Ascending aorta (tissue), 2 donors: ENCODE measurements around the gene FHIT. TPM values are rescaled to one million over a fixed set of nuclear protein-coding genes. Genes with fewer than 3 reads are reported as not detected.

Source experiments
- DNase-seq, 2 donors: peaks; one replicate each; pipeline ENCODE4 v3.0.0-alpha.2; 2019; ENCODE audit warnings: low spot score in 2 of 2
- H3K27ac ChIP-seq, 2 donors: fragments of 200-600 bp; sonication (generic); one replicate each; pipeline ENCODE4 v1.5.1; 2016 to 2017; ENCODE audit warnings: mild to moderate bottlenecking in 1 of 2
- H3K27me3 ChIP-seq: fragments of 200-600 bp; sonication (generic); one replicate; pipeline ENCODE4 v1.5.1; 2017
- H3K36me3 ChIP-seq, 2 donors: fragments of 200-600 bp; sonication (generic); one replicate each; pipeline ENCODE4 v1.5.1; 2016
- H3K4me1 ChIP-seq, 2 donors: fragments of 200-600 bp; sonication (generic); one replicate each; pipeline ENCODE4 v1.5.1; 2016 to 2017; ENCODE audit warnings: mild to moderate bottlenecking in 1 of 2
- H3K4me3 ChIP-seq, 2 donors: fragments of 200-600 bp; sonication (generic); one replicate each; pipeline ENCODE4 v1.5.1; 2016 to 2017; ENCODE audit warnings: mild to moderate bottlenecking in 1 of 2
- H3K9me3 ChIP-seq, 2 donors: fragments of 200-600 bp; sonication (generic); one replicate each; pipeline ENCODE4 v1.5.1; 2016
- intact Hi-C: fragments of 100-400 bp; cut with DNase I; formaldehyde crosslinking; loops from one replicate; pipeline ENCODE4 v1.15.1; 2023
- total RNA-seq: library from RNA; depleted of rRNA; stranded (reverse); fragments of >200 nt; gene quantifications from one replicate; pipeline ENCODE4 v1.1.0, GENCODE V29; 2016
- TF ChIP-seq, protein P1 (sequence below), 3 experiments: fragments of 200-600 bp in 2 of 3; fragments of 450-650 bp in 1 of 3; sonication (generic) in 2 of 3; IDR thresholded peaks; one replicate each; pipeline ENCODE4 v1.5.1; 2016 to 2019; ENCODE audit warnings: antibody characterized with exemption in 3 of 3, mild to moderate bottlenecking in 1 of 3, moderate library complexity in 1 of 3

Gene FHIT
- total RNA-seq, 1 donor from 2014 or later, result 0.21 TPM

DNA sequence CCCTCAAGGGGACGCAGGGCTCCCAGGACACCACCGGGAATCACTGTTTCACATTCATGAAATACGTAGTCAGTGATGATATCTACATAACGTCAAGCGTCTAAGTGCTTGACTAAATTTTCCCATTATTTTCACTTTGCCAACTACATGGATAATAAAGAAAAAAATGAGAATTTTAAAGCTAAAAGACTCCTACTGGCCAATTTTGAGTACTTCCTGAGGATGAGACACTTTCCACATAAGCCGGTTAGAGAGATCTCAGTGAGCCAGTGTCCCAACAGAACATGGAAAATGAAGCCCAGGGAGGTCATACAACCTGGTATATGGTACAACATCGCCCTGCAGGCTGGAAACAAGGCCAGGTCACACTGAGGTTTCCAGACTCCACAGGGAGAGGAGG is 928.1 kb downstream of the FHIT start:
- H3K4me3 ChIP-seq, result no peak overlapping the region
- no peaks in the 10 kb centered on the region for H3K27me3 ChIP-seq
- TF ChIP-seq, protein P1, sequence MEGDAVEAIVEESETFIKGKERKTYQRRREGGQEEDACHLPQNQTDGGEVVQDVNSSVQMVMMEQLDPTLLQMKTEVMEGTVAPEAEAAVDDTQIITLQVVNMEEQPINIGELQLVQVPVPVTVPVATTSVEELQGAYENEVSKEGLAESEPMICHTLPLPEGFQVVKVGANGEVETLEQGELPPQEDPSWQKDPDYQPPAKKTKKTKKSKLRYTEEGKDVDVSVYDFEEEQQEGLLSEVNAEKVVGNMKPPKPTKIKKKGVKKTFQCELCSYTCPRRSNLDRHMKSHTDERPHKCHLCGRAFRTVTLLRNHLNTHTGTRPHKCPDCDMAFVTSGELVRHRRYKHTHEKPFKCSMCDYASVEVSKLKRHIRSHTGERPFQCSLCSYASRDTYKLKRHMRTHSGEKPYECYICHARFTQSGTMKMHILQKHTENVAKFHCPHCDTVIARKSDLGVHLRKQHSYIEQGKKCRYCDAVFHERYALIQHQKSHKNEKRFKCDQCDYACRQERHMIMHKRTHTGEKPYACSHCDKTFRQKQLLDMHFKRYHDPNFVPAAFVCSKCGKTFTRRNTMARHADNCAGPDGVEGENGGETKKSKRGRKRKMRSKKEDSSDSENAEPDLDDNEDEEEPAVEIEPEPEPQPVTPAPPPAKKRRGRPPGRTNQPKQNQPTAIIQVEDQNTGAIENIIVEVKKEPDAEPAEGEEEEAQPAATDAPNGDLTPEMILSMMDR (IDR thresholded peaks at IDR 0.05), result no peak
- no peaks in the 10 kb centered on the region for H3K4me1 ChIP-seq
- no peaks in the 10 kb centered on the region for H3K9me3 ChIP-seq
- H3K27ac ChIP-seq, result no peak overlapping the region
- no peak for DNase-seq
- intact Hi-C loops, result no loop called here
- H3K36me3 ChIP-seq, result no peaks in the 10 kb centered on the region

DNA sequence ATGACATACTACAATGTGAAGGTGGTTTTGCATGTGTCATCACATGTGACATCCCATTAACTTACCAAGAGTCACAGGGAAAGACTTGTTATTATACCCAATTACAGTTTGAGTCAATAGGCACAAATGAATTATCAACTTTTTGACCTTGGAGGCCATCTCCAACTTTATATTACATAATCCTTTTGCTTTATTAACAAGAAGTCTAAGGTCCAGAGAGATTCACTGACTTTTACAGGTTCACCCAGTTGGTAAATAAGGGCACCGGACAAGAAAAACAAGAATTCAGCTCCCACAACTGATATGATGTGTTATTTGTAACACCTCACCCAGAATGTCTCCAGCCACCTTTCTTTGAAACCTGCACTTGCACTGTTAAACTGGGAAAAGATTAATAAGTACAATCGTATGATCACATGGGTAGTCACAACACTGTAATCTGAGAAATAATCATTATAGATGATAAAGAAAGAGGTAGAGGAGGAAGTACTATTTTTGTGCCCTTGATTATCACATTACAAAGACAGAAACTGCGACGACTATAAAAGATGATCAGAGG is 928.9 kb downstream of the FHIT start:
- no peaks in the 10 kb centered on the region for H3K36me3 ChIP-seq
- no peaks in the 10 kb centered on the region for H3K9me3 ChIP-seq
- H3K27ac ChIP-seq, result no peak overlapping the region
- H3K27me3 ChIP-seq, result no peaks in the 10 kb centered on the region
- no peak overlapping the region for H3K4me3 ChIP-seq
- intact Hi-C loops, result no loop called here
- H3K4me1 ChIP-seq, result no peaks in the 10 kb centered on the region
- no peak for DNase-seq
- TF ChIP-seq, protein P1 (IDR thresholded peaks at IDR 0.05), result no peak

DNA sequence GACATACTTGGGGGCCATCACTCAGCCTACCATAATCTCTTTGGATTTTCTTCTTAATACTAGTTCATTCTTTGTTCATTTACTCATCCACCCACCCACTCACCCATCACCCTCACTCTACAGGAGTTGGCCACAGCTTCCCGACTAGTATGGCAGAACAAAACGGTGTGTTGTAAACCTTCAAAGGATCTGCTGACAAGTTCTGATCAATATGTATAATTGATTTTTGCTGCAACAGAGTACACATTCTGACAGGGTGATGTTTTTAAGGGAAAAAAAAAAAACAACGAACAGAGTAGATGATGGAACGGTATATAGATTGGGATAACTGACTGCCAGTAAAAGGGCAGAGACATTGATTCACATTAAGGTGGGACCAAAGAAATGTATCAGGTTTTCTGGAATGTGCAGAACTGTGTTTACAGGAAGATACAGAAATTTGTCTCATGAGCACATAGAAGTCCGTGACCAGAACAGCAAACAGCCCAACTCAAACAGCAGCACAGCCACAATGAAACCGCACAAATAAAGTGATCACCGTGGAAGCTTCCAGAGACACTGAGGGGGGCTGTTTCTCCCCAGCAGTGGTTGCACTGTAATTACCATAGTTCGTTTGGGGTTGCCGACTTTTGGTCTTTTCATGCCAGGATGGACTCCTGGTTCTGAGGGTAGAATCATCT is 931.9 kb downstream of the FHIT start:
- intact Hi-C loops, result no loop called here
- no peaks in the 10 kb centered on the region for H3K9me3 ChIP-seq

DNA sequence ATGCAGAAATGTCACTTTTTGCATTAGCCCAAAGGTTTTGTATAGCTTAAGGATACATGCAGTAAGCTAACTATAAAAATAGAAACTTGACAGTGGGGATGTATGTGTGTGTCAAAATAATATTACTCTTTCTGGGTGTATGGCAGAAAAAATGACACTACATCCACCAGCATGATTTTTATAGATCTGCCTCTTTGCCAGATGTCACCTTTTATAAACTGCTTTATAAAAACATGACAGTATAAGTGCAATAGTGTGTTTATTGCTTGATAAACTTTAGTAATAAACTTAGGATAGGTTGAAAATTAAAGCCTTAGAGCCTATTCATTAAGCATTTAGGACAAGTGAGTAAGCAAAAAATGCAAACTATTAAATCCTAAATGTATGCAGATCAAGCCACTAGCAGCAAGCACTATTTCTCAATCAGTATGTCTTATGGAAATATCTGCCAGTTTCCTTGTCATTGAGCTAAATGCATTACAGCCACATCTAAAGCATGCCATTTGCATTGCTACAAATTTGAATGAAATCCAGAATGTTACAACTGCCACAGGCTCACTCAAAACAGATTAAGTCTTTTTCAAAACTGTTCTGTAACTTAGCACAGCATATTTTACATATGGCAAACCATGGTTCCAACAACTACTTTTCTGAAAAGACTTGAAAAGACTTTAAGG is 935.0 kb downstream of the FHIT start:
- no peak overlapping the region for H3K4me3 ChIP-seq
- DNase-seq, result no peak
- no peak overlapping the region for H3K27ac ChIP-seq
- H3K27me3 ChIP-seq, result no peaks in the 10 kb centered on the region
- intact Hi-C loops, result no loop called here
- H3K9me3 ChIP-seq, result no peaks in the 10 kb centered on the region
- H3K36me3 ChIP-seq, result no peaks in the 10 kb centered on the region
- H3K4me1 ChIP-seq, result no peaks in the 10 kb centered on the region
- TF ChIP-seq, protein P1 (IDR thresholded peaks at IDR 0.05), result no peak

More for the DNA sequence above, 931.9 kb downstream of the FHIT start:
- Histone ChIP-seq H3K27ac (no peak overlapping the region), H3K27me3 (no peaks in the 10 kb centered on the region), H3K4me3 (no peak overlapping the region), H3K36me3 (no peaks in the 10 kb centered on the region), H3K4me1 (no peaks in the 10 kb centered on the region)
- TF ChIP-seq, protein P1 (IDR thresholded peaks at IDR 0.05), result no peak
- no peak for DNase-seq

DNA sequence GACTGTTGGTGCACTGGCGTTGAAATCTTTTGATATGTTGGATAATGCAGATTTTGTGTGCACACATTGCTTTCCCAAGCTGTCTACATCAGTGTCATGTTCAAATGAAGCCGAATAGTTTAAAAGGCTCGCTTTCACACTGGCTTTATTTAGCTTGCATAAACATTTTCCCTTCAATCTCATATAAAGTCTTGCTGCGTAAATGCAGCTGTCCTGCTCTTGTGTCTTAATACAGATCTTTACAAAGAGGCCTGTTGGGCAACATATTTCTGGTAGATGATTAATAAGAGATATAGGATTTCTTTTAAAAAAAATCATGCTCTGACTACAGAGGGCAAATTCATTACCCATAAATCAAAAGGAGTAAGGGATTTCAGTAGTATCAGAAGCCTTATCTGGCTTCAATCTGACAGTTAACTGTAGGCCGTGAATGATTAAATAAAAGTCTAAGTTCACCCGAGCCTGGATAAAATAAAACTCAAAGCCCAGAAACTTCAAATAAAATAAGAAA is 937.2 kb downstream of the FHIT start:
- H3K4me3 ChIP-seq, result no peak overlapping the region
- no peaks in the 10 kb centered on the region for H3K36me3 ChIP-seq
- TF ChIP-seq, protein P1 (IDR thresholded peaks at IDR 0.05), result no peak
- H3K9me3 ChIP-seq, result no peaks in the 10 kb centered on the region
- DNase-seq, result no peak
- no peaks in the 10 kb centered on the region for H3K4me1 ChIP-seq
- no peak overlapping the region for H3K27ac ChIP-seq
- intact Hi-C loops, result no loop called here
- H3K27me3 ChIP-seq, result no peaks in the 10 kb centered on the region
